Stromal cell of bone marrow (primary cell): ENCODE results near the gene YJU2.
"Not testable (repeated sequence)": the region's sequence is repeated elsewhere in the genome, so short reads cannot be mapped to it uniquely, and the experiment has no call there.

Experiments used
- DNase-seq: peaks from one replicate; pipeline ENCODE4 v3.0.0-alpha.2; 2012; ENCODE audit warnings: low read depth

YJU2 gene

GRCh38 chr19:4228765-4229178 lies 18.1 kb upstream of the YJU2 start:
- DNase-seq = no peak

- DNase-seq = no peak
Measured at GRCh38 chr19:4229179-4229931, 17.5 kb upstream of the YJU2 start, which contains the start of gene EBI3. EBI3 (plus strand) TSS chr19:4229523; CDS start chr19:4229551, 28 bp downstream.

- DNase-seq = not testable (repeated sequence)
Measured at GRCh38 chr19:4230237-4230636, 16.6 kb upstream of the YJU2 start.

- not testable (repeated sequence) for DNase-seq
Measured at GRCh38 chr19:4231521-4231920, 15.4 kb upstream of the YJU2 start.

- not testable (repeated sequence) for DNase-seq
Measured at GRCh38 chr19:4232139-4232538, 14.7 kb upstream of the YJU2 start.

GRCh38 chr19:4232614-4233281 lies 14.1 kb upstream of the YJU2 start:
- no peak for DNase-seq

GRCh38 chr19:4233282-4233853 lies 13.5 kb upstream of the YJU2 start:
- DNase-seq = no peak

- no peak for DNase-seq
Measured at GRCh38 chr19:4234142-4234861, 12.6 kb upstream of the YJU2 start.

- no peak for DNase-seq
Measured at GRCh38 chr19:4234862-4235201, 12.0 kb upstream of the YJU2 start.

- not testable (repeated sequence) for DNase-seq
Measured at GRCh38 chr19:4237510-4237909, 9.4 kb upstream of the YJU2 start.

- DNase-seq = no peak
Measured at GRCh38 chr19:4238831-4239230, 8.0 kb upstream of the YJU2 start.

GRCh38 chr19:4241824-4242430 lies 5.0 kb upstream of the YJU2 start:
- no peak for DNase-seq

- DNase-seq = not testable (repeated sequence)
Measured at GRCh38 chr19:4245938-4246337, 942 bp upstream of the YJU2 start.

- no peak for DNase-seq
Measured at GRCh38 chr19:4256563-4256962, 9.7 kb downstream of the YJU2 start.

- no peak for DNase-seq
Measured at GRCh38 chr19:4257025-4257424, 10.1 kb downstream of the YJU2 start.

- no peak for DNase-seq
Measured at GRCh38 chr19:4258181-4258580, 11.3 kb downstream of the YJU2 start.

GRCh38 chr19:4260613-4261191 lies 13.8 kb downstream of the YJU2 start:
- no peak for DNase-seq

GRCh38 chr19:4264812-4265211 lies 17.9 kb downstream of the YJU2 start:
- no peak for DNase-seq

GRCh38 chr19:4266253-4267000 lies 19.5 kb downstream of the YJU2 start:
- DNase-seq = no peak

- DNase-seq = no peak
Measured at GRCh38 chr19:4267101-4267900, 20.4 kb downstream of the YJU2 start.
